Brain microvascular endothelial cell (primary cell): Measurements from ENCODE around the gene ACVR1C.

Experiments
- DNase-seq: peaks from one replicate; pipeline ENCODE4 v3.0.0-alpha.2; 2020
- H3K27ac ChIP-seq: fragments of 250-450 bp; sonication (Bioruptor Pico); 2 replicates; pipeline ENCODE4 v1.5.1; 2020; ENCODE audit warnings: mild to moderate bottlenecking, moderate library complexity
- H3K27me3 ChIP-seq: fragments of 250-450 bp; sonication (Bioruptor Pico); replicated peaks from 2 replicates; pipeline ENCODE4 v1.5.1; 2020; ENCODE audit warnings: mild to moderate bottlenecking
- H3K36me3 ChIP-seq: fragments of 250-450 bp; sonication (Bioruptor Pico); replicated peaks from 2 replicates; pipeline ENCODE4 v1.5.1; 2020; ENCODE audit warnings: mild to moderate bottlenecking
- H3K4me3 ChIP-seq: 2 replicates; pipeline ENCODE4 v1.5.1; 2011; ENCODE audit warnings: low read depth, mild to moderate bottlenecking, control low read depth, low read length, moderate library complexity
- CTCF ChIP-seq: IDR thresholded peaks from 2 replicates; pipeline ENCODE4 v1.5.1; 2011; ENCODE audit warnings: low read depth, mild to moderate bottlenecking, moderate library complexity, low read length, control low read depth, inconsistent platforms; ENCODE audit errors: missing control alignments
- in situ Hi-C: cut with HindIII; loops from 2 replicates; pipeline ENCODE4 v1.10.0; 2017; ENCODE audit warnings: low sequenced_read_pairs, low pct_ligation_motif_present

Gene ACVR1C

DNA sequence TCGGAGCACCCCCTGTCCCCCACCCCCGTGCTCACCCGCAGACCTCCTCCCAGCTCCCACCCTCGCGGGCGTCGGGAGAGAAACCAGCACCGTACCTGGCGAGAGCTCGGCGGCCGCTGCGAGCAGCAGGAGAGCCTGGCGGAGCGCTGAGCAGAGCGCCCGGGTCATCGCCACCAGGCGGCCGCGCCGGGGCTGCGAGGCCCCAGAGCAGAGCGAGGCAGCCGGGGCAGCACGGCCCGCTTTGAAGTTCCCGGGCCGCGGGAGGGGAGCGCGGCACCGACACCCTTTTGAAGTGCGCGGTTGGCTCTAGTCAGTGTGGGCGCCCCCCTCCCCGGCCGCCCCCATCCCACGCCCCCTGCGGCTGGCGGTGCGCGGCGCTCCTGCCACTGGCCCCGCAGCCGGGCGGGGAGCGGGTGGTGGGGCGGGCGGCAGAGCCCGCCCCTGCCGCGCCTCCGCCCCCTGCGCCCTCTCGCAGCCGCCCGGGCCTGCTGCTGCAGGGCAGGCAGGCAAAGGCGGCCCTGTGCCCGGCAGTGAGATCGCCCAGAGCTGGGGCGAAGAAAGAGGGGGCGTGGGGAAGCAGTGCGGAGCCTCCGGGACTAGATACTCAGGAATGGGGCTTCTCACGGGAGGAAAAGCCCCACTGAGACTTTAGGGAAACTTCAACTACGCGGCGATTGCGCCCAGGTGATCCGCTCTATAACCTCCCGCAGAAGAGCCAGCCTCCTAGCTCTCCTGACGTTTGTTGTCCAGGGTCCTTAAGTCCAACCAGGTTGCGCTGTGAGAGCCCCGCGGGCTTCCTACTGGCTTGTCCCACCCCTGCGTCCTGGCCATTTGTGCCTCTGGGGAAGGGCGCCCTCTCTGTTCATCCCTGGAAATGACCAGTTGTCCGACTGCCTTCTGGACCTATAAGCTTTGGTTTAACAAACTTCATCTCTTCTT lies at the start of gene ACVR1C:
ACVR1C (minus strand) TSS at position 388 of the 939 bp plus-strand sequence; CDS start at position 168, 220 bp downstream.
- Histone ChIP-seq H3K27ac (no peak within 1 kb of the TSS), H3K27me3 (peaks cover 7% of the 10 kb centered on the region)
- TF ChIP-seq CTCF: peak; percentile 80

DNA sequence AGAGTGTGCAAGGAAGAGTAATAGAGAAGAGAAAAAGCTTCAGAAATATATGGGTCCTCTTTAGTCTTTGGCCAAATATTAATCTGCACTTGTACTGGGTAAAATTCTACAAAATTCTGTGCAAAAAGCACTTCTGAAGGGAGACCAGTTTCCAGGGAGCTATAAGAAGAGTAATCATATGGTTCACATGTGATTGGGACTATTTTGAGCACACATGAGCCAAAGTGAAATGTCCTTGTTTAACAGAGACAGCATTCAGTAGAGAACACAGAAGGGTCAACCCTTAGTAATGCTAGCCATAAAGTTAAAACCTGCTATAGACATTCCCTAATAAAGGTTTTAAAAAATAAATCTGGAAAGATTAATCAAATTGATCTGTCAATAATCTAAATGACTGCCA lies 49.3 kb upstream of the ACVR1C start:
- no peak for DNase-seq
- no peaks in the 10 kb centered on the region for H3K36me3 ChIP-seq
- no peak overlapping the region for H3K27ac ChIP-seq
- in situ Hi-C loops: no loop called here
- no peak overlapping the region for H3K4me3 ChIP-seq
- H3K27me3 ChIP-seq: no peaks in the 10 kb centered on the region
- TF ChIP-seq CTCF: no peak

More for the DNA sequence above, at the start of gene ACVR1C:
- H3K36me3 ChIP-seq: no peaks in the 10 kb centered on the region
- DNase-seq: peak; percentile 53
- in situ Hi-C loops: no loop called here
- peak within 1 kb of the TSS; percentile 60 for H3K4me3 ChIP-seq

GRCh38 chr2:157672129-157672528 lies 43.5 kb upstream of the ACVR1C start:
- no peak overlapping the region for H3K4me3 ChIP-seq
- peak; percentile 29 for DNase-seq
- in situ Hi-C loops: no loop called here
- no peaks in the 10 kb centered on the region for H3K36me3 ChIP-seq
- TF ChIP-seq CTCF: no peak
- H3K27me3 ChIP-seq: no peaks in the 10 kb centered on the region
- no peak overlapping the region for H3K27ac ChIP-seq

- in situ Hi-C loops: no loop called here
- Histone ChIP-seq H3K36me3 (no peaks in the 10 kb centered on the region), H3K4me3 (no peak overlapping the region), H3K27ac (no peak overlapping the region), H3K27me3 (no peaks in the 10 kb centered on the region)
- TF ChIP-seq CTCF: no peak
- no peak for DNase-seq
Observed at GRCh38 chr2:157662401-157662800, 33.7 kb upstream of the ACVR1C start.

- TF ChIP-seq CTCF: no peak
- in situ Hi-C loops: no loop called here
Observed at GRCh38 chr2:157661776-157662175, 33.1 kb upstream of the ACVR1C start.

More at GRCh38 chr2:157661776-157662175, 33.1 kb upstream of the ACVR1C start:
- DNase-seq: no peak
- no peaks in the 10 kb centered on the region for H3K36me3 ChIP-seq
- H3K4me3 ChIP-seq: no peak overlapping the region
- no peak overlapping the region for H3K27ac ChIP-seq
- H3K27me3 ChIP-seq: no peaks in the 10 kb centered on the region
